ENCODE data around the gene NPIPB13.
"Not testable (repeated sequence)": the region's sequence is repeated elsewhere in the genome, so short reads cannot be mapped to it uniquely, and the experiment has no call there.

DNA sequence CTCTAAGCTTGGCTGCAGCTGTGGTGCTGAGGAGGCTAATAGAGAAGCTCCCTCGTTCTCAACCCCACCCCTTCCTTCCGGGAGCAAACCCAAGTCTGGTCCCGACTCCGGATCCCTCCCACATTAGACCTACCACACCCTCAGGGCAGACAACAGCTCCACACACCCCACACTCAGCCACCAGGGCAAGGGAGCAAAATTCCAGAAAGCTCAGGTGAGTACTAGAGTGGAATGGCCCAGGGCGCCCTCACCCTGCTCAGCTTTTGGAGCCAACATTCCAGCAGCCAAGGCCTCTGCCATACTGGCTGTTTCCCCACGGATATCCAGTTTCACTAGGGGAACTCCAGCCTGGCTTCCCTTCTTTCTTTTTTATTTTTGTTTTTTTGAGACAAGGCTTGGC is 39.2 kb downstream of the NPIPB13 start:
- TF ChIP-seq ZNF274 (IDR thresholded peaks at IDR 0.05; ENCODE audit: low read depth, low read length); YY1 (IDR thresholded peaks at IDR 0.05; ENCODE audit: insufficient read depth, insufficient read length); SUZ12 (IDR thresholded peaks at IDR 0.05; ENCODE audit: extremely low read depth, insufficient read depth, insufficient read length): not testable (repeated sequence)

All from NT2/D1 (cell line).